Epithelial cell of proximal tubule (primary cell): ENCODE data around the gene ZNRF3. TPM values are rescaled to one million over a fixed set of nuclear protein-coding genes. Genes with fewer than 3 reads are reported as not detected.

ENCODE experiments used
- DNase-seq: peaks from one replicate; pipeline ENCODE4 v3.0.0-alpha.2; 2011; ENCODE audit warnings: low read depth
- H3K4me3 ChIP-seq: 2 replicates; pipeline ENCODE4 v1.5.1; 2011; ENCODE audit warnings: low read depth, mild to moderate bottlenecking, low read length
- total RNA-seq: library from RNA; depleted of rRNA; stranded (reverse); fragments of >200 nt; gene quantifications from 2 replicates; pipeline ENCODE4 v1.2.3, GENCODE V29; 2015
- TF ChIP-seq, protein P1 (sequence below): conservative IDR thresholded peaks from 2 replicates; pipeline ENCODE4 v1.5.1; 2012; ENCODE audit warnings: low read depth, mild to moderate bottlenecking, low read length

ZNRF3 gene
- total RNA-seq, 1 donor from 2014 or later: 15.6 TPM

DNA sequence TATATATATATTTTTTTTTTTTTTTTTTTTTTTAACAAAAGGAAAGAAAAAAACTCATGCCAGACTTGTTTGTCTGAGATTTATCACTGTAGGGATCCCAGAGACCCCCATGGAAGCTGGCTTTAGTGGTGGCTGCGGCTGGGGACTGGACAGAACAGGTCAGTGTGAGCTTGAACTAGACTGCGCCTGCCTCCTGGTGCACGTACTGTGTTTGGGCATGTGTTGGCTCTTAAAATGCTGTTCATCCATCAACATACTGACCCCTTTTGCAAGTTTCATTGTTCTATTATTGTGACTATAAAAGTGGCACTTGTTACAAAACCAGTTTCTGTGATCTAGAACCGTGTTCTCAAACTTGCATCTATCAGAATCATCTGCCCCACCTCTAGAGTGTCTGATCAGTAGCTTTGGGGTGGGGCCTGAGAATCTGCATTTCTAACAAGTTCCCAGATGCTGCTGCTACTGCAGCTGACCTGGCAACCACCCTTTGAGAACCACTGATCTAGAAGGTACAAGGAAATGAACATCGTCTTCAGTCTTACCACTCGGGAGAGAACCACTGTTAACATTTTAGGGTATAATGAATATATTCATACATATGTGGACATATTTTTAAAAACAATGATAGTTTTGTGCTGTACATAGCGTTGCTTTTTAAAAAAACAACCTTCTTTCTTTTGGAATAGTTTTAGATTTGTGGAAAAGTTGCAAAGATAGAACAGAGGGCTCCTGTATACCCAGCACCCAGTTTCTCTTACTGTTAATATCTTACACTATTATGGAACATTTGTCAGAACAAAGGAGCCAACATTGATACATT lies 54.0 kb downstream of the ZNRF3 start:
- H3K4me3 ChIP-seq: no peak overlapping the region
- DNase-seq: no peak
- TF ChIP-seq, protein P1, sequence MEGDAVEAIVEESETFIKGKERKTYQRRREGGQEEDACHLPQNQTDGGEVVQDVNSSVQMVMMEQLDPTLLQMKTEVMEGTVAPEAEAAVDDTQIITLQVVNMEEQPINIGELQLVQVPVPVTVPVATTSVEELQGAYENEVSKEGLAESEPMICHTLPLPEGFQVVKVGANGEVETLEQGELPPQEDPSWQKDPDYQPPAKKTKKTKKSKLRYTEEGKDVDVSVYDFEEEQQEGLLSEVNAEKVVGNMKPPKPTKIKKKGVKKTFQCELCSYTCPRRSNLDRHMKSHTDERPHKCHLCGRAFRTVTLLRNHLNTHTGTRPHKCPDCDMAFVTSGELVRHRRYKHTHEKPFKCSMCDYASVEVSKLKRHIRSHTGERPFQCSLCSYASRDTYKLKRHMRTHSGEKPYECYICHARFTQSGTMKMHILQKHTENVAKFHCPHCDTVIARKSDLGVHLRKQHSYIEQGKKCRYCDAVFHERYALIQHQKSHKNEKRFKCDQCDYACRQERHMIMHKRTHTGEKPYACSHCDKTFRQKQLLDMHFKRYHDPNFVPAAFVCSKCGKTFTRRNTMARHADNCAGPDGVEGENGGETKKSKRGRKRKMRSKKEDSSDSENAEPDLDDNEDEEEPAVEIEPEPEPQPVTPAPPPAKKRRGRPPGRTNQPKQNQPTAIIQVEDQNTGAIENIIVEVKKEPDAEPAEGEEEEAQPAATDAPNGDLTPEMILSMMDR: no peak

DNA sequence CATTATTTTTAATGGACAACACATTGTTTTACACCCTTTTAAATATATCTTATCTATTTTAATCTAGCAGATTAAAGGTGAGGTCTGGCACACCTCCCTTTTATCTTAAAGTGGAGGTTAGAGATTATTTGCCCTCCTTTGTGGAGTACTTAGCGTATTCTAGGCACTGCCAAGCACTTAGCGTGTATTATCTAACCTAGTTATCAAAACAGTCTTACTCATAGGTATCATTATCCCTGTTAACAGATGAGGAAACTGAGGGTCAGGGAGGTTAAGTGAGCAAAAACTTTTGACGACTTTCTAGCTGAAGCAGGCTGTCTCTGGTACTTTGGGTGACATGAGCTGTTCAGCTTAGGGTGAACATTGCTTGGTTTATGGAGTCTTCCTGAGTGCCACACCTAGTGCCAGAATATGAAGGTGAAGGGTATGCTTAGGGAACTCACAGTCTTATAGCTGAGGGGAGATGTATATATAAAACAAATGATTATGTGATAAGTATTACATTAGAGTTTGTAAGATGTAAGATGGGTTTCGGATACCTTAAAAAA lies 55.0 kb downstream of the ZNRF3 start:
- no peak for DNase-seq
- H3K4me3 ChIP-seq: no peak overlapping the region
- TF ChIP-seq, protein P1: no peak

DNA sequence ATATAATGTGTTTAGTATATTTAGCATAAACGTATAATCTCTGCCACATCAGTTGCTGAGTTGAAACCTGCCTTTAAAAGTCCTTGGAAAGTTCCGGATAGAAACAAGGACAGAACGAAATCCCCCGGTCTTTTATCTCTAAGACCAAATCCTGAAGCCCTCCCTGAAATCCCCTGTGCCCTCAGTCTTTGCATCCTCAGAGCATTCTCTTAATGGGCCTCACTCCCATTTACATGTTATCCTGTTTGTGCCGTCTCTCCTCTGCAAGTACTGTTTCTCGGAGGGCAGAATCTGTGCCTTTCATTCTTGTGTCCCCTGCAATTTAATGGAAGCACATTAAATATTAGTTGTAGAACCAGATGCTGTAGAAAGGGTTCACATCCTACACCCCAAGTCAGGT lies 56.0 kb downstream of the ZNRF3 start:
- no peak overlapping the region for H3K4me3 ChIP-seq
- TF ChIP-seq, protein P1: no peak
- no peak for DNase-seq

DNA sequence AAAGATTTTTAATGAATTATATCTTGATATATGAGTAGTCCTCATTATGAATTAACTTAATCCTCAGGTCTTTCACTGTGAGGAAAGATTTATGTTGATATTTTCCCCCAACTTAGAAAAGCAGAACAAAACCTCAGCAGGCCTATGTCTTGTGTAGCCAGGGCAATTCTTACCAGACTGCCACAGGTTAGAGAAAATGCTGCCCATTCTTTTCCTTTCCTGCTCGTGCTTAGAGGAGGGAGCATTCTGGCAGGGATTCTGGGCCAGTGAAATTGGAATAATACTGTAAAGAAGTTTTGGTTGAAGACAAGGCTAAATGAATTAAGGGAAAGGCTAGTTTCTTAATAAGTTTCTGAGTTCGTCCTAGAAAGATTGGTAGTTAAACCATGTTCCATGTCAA lies 56.6 kb downstream of the ZNRF3 start:
- no peak for DNase-seq
- H3K4me3 ChIP-seq: no peak overlapping the region
- TF ChIP-seq, protein P1: no peak

DNA sequence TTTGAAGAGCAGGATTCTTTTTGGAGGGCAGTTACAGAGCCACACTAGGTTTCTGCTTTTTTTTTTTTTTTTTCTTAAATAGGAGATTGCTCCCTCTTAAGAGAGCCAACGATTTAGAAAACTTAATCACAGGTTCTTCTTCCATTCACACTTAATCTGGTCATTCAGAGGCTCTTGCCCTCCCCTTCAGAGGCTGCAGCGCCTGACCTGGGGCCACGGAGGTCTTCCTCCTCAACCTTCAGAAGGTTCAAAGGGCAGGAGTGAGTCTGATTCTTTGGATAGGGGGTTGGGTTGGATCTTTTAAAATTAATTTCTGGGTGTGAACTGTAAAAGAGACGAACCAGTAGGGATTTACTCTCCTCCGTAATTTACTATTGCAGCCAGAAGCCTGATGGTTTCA lies 57.1 kb downstream of the ZNRF3 start:
- DNase-seq: no peak
- TF ChIP-seq, protein P1: no peak
- no peak overlapping the region for H3K4me3 ChIP-seq

DNA sequence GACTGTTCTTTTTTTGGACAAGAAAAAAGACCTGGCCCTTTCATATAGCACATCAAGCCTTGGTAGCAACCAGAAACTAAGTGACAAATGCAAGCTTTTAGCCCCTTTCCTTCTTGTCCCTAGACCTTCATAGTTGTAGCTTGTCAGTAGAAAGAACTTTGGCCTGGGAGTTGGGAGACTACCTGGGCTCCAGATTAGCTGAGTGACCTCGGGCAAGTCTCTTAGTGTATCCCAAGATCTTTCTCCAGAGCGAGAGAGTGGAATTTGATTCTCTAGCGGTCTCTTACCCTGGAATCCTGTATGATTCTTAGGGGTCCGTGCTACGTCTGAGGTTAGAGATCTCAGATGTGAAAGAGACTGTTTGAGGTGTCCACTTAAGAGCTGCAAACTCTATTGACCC lies 59.0 kb downstream of the ZNRF3 start:
- TF ChIP-seq, protein P1: no peak
- no peak overlapping the region for H3K4me3 ChIP-seq
- DNase-seq: no peak
